HG02678 (cell line): Measurements from ENCODE around the gene PGGHG.
A peak's percentile ranks its signal among the peaks of the same experiment; 100 is the strongest.

ENCODE experiments used
- ATAC-seq: cut with Tn5 transposase; IDR thresholded peaks from one replicate; pipeline ENCODE4 v1.9.1; 2021; ENCODE audit warnings: mild to moderate bottlenecking, moderate library complexity; ENCODE audit not compliant: unreplicated experiment

PGGHG gene

GRCh38 chr11:288478-289397 is at the start of gene PGGHG:
Gene PGGHG, plus strand, starts transcription at chr11:289126. Its CDS starts 691 bp downstream, at chr11:289817.
- peak; percentile 76 for ATAC-seq

DNA sequence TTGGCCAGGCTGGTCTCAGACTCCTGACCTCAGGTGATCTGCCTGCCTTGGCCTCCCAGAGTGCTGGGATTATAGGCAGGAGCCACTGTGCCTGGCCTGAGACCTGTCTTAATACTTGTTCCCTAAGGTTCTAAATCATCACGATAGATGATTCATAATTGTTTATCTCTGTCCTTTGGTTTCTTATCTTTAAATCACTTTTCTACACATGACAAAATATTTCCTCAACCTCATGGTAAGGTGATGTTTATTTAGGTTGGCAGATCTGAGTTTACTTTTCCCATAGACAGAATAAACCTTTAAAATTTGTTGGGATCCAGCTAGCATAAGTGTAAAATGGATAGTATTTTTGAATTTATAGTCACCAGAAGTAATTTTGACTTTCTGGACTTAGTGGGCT is 48.6 kb upstream of the PGGHG start:
- ATAC-seq: no peak

GRCh38 chr11:241634-242033 is 47.3 kb upstream of the PGGHG start:
- no peak for ATAC-seq

- ATAC-seq: no peak
Observed at GRCh38 chr11:244376-244775, 44.5 kb upstream of the PGGHG start.

DNA sequence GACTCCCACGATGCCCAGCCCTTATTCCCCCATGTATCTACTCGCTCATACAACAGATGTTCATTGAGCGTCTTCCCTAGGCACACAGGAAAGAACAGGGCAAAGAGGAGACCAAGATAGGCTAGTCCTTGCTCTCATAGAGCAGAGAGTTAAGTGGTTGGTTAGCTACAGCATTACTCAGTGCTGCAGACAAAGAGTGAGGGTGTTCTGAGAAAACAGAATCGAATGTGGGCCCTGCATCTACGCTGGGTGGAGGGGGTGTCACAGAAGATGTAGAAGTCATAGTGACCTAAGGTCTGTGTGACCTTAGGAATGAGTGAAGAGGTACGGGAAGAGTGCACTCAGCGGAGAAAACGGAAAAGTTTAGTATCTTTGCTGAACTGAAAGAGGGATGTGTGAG is 39.9 kb upstream of the PGGHG start:
- no peak for ATAC-seq

DNA sequence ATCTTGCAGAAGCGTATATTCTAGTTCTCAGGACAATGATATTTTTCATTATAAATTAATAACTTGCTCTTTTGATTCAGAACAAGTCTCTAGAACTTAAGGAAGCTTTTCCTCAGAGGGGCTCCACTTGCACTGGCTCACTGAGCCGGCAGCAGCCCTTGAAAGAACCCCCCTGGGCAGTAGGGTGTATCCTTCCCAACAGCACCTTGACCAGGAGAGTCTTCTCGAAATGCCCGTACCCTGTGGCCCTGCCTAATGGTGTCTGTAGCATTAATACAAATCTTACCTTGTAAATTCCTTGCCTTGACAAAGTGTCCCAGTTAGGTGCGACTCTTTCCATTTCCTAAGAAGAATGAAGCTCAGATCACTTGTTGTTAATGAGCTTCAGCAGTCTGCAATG is 38.7 kb upstream of the PGGHG start:
- no peak for ATAC-seq

GRCh38 chr11:250740-251299 is 38.1 kb upstream of the PGGHG start:
- no peak for ATAC-seq

DNA sequence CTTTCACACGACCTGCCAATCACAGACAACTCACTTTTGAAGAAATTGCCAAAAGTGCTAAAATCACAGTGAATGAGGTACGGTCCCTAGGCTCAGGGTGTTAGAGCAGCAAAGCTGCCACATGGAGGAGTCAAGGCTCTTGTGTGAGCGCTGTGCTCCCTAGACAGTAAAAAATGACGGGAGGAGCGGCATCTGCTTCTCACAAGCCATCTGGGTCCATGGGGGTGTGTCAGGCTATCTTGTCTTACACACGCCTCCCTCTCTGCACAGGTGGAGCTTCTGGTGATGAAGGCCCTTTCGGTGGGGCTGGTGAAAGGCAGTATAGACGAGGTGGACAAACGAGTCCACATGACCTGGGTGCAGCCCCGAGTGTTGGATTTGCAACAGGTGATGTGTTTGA is 37.4 kb upstream of the PGGHG start:
- ATAC-seq: no peak

- no peak for ATAC-seq
Observed at GRCh38 chr11:252666-253065, 36.3 kb upstream of the PGGHG start.

- no peak for ATAC-seq
Observed at GRCh38 chr11:253160-253885, 35.6 kb upstream of the PGGHG start.

GRCh38 chr11:253886-254270 is 35.0 kb upstream of the PGGHG start:
- no peak for ATAC-seq

GRCh38 chr11:255176-255575 is 33.8 kb upstream of the PGGHG start:
- no peak for ATAC-seq

GRCh38 chr11:255816-256215 is 33.1 kb upstream of the PGGHG start:
- no peak for ATAC-seq

DNA sequence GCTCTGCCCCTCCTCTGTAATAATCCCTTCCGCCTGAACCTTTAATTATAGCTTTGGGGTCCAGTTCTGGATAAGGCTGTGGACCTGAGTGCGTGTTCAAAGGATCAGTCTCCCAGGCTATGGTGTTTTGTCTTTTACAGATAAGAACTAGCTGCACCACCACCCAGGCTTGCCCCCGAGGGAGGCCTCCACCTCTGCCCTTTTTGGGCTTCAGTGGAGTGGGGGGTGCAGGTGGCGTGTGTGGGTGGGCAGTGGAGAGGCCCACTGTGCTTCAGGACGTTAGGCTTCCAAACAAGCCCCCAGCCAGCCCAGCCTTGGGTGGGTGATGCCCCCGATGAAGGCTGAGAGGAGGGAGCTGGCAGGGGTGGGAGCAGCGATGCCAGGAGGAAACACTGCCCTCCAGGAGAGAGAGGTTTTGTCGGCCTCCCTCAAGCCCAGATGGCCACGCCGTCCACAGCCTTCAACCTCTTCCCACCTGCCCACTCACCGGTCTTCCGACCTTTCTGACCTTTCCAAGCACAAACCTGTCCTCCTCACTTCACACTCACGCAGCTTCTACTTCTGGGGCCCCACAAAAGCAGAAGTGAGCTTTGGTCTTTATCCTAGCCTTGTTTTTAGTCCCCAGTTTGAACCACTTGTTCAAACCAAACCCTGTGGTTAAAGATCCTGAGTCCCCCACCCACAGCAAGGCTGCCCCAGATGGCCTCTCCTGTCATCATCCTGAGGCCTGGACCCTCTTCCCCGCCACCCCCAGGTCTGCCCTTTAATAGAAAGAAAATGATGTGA is 31.8 kb upstream of the PGGHG start:
- ATAC-seq: no peak

GRCh38 chr11:257766-258493 is 31.0 kb upstream of the PGGHG start:
- no peak for ATAC-seq

DNA sequence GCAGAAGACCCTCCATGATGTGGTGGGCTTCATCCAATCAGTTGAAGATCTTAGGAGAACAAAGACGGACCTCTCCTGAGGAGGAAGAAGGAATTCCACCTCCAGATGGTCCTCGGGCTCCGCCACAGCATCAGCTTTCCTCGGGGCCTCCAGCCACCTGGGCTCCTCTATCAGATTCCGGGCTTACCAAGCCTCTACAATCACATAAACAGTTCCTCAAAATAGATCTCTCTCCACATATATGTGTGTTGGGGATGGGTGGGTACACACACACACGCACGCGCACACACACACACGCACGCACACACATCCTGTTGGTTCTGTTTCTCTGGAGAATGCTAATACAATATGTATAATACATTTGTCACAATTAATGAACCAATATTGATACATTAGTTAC is 29.5 kb upstream of the PGGHG start:
- ATAC-seq: no peak

- no peak for ATAC-seq
Observed at GRCh38 chr11:261624-262023, 27.3 kb upstream of the PGGHG start.

- ATAC-seq: no peak
Observed at GRCh38 chr11:266676-267439, 22.1 kb upstream of the PGGHG start.

- ATAC-seq: no peak
Observed at GRCh38 chr11:267491-267994, 21.4 kb upstream of the PGGHG start.
